Femur (tissue), 1 donor: ENCODE results near the gene LIMA1.
A peak's percentile ranks its signal among the peaks of the same experiment; 100 is the strongest.
"Not testable (repeated sequence)": the region's sequence is repeated elsewhere in the genome, so short reads cannot be mapped to it uniquely, and the experiment has no call there.

Experiments
- DNase-seq: peaks from one replicate; pipeline ENCODE4 v3.0.0-alpha.2; 2017

The LIMA1 gene

DNA sequence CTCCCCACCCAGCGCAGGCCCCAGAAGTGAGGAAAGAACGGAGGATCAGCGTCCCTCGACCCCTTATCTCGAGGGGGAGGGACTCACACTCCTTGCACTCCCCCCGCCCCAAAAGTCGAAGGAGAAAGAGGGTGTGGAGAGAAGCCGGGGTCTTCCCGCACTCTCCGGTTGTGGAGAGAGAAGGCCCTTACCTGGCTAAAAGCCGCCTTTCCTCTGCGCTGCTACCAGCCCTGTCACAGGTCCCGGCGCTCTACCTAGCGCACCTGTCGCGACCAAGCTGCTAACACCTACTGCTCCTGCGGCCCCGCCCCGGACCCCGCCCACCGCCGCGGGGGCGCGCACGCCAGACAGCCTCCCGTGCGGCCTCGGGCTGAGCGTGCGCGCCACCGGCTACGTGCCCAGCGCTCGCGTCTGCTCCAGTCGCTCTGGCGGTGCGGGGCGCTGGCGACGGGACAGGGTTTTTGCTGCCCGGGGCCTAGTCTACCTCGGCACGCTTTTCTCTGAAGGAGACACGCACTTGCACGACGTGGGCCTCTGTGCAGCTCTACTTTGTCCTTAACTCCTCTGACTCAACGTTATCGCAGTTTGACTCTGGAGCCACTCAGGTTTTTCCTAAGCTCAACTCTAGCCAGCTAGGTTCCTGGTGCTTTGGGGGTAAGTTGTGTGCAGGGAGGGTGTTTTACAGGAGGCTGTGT is at the start of gene LIMA1:
LIMA1 (minus strand) TSS at position 292 of the 695 bp plus-strand sequence. CDS start 34,769 bp downstream, outside the sequence.
- DNase-seq: peak; percentile 94

DNA sequence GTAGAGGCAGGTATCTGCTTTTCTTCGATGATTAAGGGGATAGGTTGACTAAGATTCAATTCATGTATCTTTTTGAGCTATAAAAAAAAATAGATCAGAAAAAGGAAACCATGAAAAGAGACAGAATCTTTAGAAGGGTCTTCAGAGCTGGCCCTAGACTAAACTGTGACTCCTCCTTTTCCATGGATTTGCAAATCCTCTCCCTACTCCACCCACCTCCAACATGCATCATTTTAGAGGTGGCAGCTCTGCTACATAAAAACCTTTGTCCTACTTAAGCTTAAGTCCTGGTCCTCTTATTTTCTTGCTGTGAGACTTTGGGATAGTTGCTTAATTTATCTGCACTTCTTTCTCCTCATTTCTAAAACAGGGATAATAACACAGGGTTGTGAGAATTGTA is 48.4 kb upstream of the LIMA1 start:
- no peak for DNase-seq

DNA sequence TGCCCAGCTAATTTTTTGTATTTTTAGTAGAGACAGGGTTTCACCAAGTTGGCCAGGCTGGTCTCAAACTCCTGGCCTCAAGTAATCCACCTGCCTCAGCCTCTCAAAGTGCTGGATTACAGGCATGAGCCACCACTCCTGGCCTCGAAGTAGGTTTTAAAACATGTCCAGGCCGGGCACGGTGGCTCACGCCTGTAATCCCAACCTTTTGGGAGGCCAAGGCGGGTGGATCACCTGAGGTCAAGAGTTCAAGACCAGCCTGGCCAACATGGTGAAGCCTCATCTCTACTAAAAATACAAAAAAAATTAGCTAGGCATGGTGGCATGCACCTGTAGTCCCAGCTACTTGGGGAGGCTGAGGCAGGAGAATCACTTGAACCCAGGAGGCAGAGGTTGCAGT is 45.3 kb upstream of the LIMA1 start:
- DNase-seq: not testable (repeated sequence)

DNA sequence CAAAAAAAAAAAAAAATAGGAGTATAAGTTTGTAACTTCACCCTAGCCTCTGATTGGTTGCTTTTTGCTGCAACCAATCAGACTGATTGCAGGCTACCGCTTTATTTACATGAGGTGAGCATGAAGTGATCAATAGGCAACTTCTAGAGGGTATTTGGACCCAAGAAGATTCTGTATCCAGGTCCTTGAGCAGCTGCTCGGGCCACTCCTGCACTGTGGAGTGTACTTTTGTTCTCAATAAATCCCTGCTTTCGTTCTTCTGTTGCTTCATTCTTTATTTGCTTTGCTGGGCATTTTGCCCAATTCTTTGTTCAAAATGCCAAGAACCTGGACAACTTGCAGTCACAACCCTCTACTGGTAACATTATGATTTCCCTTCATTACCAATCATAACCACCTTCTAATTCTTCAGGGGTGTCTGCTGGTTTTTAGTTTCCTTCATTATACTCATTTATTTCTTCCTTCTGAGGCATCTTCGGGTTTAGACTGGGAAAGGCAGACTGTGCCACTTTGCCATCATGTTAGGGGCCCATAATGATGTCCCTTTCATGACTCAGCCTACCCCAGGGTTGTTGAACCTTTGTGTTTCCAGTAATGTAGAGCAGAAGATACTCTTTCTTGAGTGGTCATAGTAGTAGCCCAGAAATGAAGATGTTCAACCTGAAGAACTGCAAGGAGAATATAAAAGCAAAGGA is 43.4 kb upstream of the LIMA1 start:
- no peak for DNase-seq

GRCh38 chr12:50325890-50326391 is 42.6 kb upstream of the LIMA1 start:
- no peak for DNase-seq

DNA sequence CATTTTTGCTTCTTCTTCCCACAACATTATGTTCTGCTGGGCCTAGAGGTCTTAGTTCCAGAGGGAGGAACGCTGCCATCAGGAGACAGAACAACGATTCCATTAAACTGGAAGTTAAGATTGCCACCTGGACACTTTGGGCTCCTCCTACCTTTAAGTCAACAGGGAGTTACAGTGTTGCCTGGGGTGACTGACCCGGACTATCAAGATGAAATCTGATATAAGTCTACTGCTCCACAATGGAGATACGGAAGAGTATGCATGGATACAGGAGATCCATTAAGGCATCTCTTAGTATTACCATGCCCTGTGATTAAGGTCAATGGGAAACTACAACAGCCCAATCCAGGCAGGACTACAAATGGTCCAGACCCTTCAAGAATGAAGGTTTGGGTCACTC is 41.5 kb upstream of the LIMA1 start:
- DNase-seq: not testable (repeated sequence)

GRCh38 chr12:50324077-50324476 is 40.8 kb upstream of the LIMA1 start:
- not testable (repeated sequence) for DNase-seq

DNA sequence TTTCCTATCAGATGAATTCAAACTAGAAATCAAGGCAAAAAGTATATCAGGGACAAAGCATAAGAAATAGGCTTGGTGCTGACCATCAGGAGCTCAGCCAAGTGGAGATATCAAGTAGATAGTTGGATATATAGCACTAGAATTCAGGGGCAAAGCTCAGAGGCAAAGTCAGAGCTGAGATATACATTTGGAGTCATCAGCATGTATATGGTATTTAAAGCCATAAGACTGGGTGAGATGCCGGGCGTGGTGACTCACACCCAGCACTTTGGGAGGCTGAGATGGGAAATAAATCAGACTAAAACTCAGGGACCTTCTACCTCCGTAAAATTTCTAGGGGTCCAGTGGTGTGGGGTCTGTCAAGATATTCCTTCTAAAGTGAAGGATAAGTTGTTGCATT is 38.9 kb upstream of the LIMA1 start:
- DNase-seq: no peak

DNA sequence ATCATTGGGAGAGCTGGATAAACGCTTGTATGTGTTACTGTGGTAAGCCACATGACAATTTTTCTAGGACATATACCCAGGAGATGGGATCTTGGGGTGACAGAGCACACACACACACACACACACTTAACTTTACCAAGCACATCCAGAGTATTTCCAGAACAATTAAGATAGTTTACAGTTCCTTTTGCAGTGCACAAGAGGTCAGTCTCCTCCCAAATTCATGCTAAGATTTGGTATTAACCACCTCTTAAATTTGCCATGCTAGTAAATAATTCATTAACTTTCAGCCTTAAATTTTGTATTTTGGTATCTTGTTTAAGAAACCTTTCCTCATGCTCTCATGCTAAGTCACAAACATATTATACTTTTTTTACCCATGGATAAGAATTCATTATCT is 33.9 kb upstream of the LIMA1 start:
- DNase-seq: no peak

DNA sequence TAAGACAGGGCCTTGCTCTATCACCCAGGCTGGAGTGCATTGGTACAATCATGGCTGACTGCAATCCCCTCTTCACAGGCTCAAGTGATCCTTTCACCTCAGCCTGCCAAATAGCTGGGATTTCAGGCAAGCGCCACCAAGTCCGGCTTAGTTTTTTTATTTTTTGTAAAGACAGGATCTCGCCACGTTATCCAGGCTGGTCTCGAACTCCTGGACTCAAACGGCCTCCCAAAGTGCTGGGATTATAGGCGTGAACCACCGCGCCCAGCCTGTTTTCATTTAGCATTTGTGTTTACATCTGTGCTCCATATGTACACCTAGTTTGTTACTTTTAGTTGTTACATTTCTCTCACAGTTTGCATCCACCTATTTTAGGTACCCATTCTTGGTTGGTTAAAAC is 32.5 kb upstream of the LIMA1 start:
- no peak for DNase-seq

- no peak for DNase-seq
These were observed 31.5 kb upstream of the LIMA1 start for GRCh38 chr12:50314636-50315312.

GRCh38 chr12:50313971-50314370 is 30.7 kb upstream of the LIMA1 start:
- DNase-seq: not testable (repeated sequence)

- no peak for DNase-seq
These were observed 30.1 kb upstream of the LIMA1 start for GRCh38 chr12:50313256-50313931.

- DNase-seq: not testable (repeated sequence)
These were observed 28.7 kb upstream of the LIMA1 start for GRCh38 chr12:50311858-50312609.

GRCh38 chr12:50309950-50310349 is 26.6 kb upstream of the LIMA1 start:
- no peak for DNase-seq

DNA sequence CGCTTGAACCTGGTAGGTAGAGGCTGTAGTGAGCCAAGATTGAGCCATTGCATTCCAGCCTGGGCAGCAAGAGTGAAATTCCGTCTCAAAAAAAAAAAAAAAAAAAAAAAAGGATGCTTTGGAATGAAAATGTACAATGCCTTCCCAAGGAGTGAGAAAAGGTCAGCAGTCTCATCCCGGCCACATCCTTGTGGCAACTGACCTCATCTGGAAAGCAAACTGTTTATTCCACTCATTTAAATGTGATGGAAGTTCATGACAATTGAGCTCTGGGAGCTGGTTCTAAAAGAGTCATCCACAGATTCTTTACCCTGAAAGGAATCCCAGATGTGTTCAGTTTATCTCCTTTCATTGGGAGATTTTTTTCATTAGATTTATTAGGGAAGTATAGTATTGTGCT is 19.4 kb upstream of the LIMA1 start:
- no peak for DNase-seq

DNA sequence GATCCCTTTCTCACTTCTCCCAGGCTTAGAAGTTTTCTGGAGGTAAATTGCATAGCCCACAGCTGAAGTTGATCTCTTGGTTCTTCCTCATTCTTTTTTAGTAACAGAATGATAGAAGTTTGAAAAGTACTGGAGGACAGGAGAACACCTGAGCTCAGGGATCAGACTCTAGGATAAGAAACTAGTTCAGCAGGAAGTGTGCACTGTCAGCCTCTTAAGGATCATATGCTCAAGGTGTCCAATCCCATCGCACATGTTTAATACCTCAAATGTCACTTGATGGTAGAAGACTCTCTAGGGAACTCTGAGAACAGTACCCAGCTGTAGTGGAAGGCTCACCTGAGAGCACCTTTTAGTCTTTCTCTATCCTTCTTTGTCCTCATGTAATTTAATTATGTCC is 14.7 kb upstream of the LIMA1 start:
- no peak for DNase-seq

DNA sequence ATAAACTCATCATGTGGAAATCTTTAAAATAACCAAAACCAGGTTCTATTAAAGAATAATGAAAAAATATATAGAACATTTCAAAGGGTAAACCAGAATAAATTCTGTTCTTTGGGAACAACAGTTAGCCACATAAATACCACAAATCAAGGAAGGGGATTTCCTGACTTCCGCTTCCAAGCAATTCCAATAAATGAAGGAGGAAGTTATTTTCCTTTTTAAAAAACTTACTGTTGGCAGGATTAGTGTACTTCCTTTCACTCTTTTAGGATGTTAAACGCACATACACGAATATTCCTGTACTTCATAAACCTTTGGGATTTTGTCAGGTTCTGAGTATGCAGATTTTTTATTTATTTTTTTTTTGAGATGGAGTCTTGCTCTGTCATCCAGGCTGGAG is 13.7 kb upstream of the LIMA1 start:
- DNase-seq: no peak

GRCh38 chr12:50296554-50296953 is 13.2 kb upstream of the LIMA1 start:
- DNase-seq: no peak

GRCh38 chr12:50291377-50291776 is 8.1 kb upstream of the LIMA1 start:
- no peak for DNase-seq

- DNase-seq: not testable (repeated sequence)
These were observed 7.4 kb upstream of the LIMA1 start for GRCh38 chr12:50290692-50291091.

DNA sequence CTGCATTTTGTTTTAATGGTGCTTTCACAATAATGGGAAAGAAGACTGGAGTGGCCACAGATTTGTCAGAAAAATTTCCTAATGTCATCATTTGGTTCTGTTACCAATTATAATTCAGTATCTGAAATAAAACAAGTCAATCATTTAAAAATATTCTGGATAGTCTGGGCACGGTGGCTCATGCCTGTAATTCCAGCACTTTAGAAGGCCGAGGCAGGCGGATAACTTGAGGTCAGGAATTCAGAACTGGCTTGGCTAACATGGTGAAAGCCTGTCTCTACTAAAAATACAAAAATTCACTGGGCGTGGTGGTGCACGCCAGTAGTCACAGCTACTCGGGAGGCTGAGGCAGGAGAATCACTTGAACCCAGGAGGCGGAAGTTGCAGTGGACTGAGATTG is 4.0 kb upstream of the LIMA1 start:
- no peak for DNase-seq
